HG03457 (cell line): ENCODE results near the gene ZNF487.
"Not testable (repeated sequence)": the region's sequence is repeated elsewhere in the genome, so short reads cannot be mapped to it uniquely, and the experiment has no call there.

Experiments
- ATAC-seq: cut with Tn5 transposase; IDR thresholded peaks from one replicate; pipeline ENCODE4 v1.9.1; 2021; ENCODE audit warnings: moderate number of reproducible peaks; ENCODE audit not compliant: unreplicated experiment

The ZNF487 gene

GRCh38 chr10:43430926-43431663 is 5.8 kb upstream of the ZNF487 start:
- ATAC-seq = no peak

- ATAC-seq = no peak
Observed at GRCh38 chr10:43437141-43437870, 395 bp downstream of the ZNF487 start.

- ATAC-seq = no peak
Observed at GRCh38 chr10:43440463-43441134, 3.7 kb downstream of the ZNF487 start.

- ATAC-seq = no peak
Observed at GRCh38 chr10:43444323-43444722, 7.4 kb downstream of the ZNF487 start.

GRCh38 chr10:43444897-43445466 is 8.1 kb downstream of the ZNF487 start:
- ATAC-seq = no peak

- ATAC-seq = not testable (repeated sequence)
Observed at GRCh38 chr10:43446219-43447017, 9.5 kb downstream of the ZNF487 start.

- ATAC-seq = no peak
Observed at GRCh38 chr10:43448742-43449141, 11.8 kb downstream of the ZNF487 start.

GRCh38 chr10:43452356-43452914 is 15.5 kb downstream of the ZNF487 start:
- no peak for ATAC-seq

GRCh38 chr10:43453266-43453831 is 16.4 kb downstream of the ZNF487 start:
- ATAC-seq = no peak

- not testable (repeated sequence) for ATAC-seq
Observed at GRCh38 chr10:43454025-43454424, 17.1 kb downstream of the ZNF487 start.

- ATAC-seq = not testable (repeated sequence)
Observed at GRCh38 chr10:43456561-43456960, 19.6 kb downstream of the ZNF487 start.

- no peak for ATAC-seq
Observed at GRCh38 chr10:43458227-43458626, 21.3 kb downstream of the ZNF487 start.

- no peak for ATAC-seq
Observed at GRCh38 chr10:43461950-43462349, 25.0 kb downstream of the ZNF487 start.

GRCh38 chr10:43465086-43465735 is 28.3 kb downstream of the ZNF487 start:
- not testable (repeated sequence) for ATAC-seq

- ATAC-seq = not testable (repeated sequence)
Observed at GRCh38 chr10:43465736-43466120, 28.8 kb downstream of the ZNF487 start.

- ATAC-seq = no peak
Observed at GRCh38 chr10:43471146-43471545, 34.2 kb downstream of the ZNF487 start.

GRCh38 chr10:43471935-43472720 is 35.2 kb downstream of the ZNF487 start:
- ATAC-seq = no peak

- no peak for ATAC-seq
Observed at GRCh38 chr10:43479275-43479674, 42.4 kb downstream of the ZNF487 start.
